Nephron progenitor cell (in vitro differentiated cells): ENCODE data around the gene PDF.

Source experiments
- DNase-seq: peaks from one replicate; pipeline ENCODE4 v3.0.0; 2021
- H3K27ac Mint-ChIP-seq: 2 replicates; pipeline ENCODE4 v1.8.0; 2021; ENCODE audit warnings: mild to moderate bottlenecking, moderate library complexity, mixed read lengths
- H3K27me3 Mint-ChIP-seq: 2 replicates; pipeline ENCODE4 v1.8.0; 2021; ENCODE audit warnings: mild to moderate bottlenecking, low read depth, mixed read lengths; ENCODE audit not compliant: poor library complexity
- H3K36me3 Mint-ChIP-seq: 2 replicates; pipeline ENCODE4 v1.8.0; 2021; ENCODE audit warnings: low read depth, mixed read lengths
- H3K4me1 Mint-ChIP-seq: 2 replicates; pipeline ENCODE4 v1.8.0; 2021; ENCODE audit warnings: mixed read lengths
- H3K4me3 Mint-ChIP-seq: 2 replicates; pipeline ENCODE4 v1.8.0; 2021; ENCODE audit warnings: mild to moderate bottlenecking, moderate library complexity, mixed read lengths
- H3K9me3 Mint-ChIP-seq: 2 replicates; pipeline ENCODE4 v1.8.0; 2021; ENCODE audit warnings: mild to moderate bottlenecking, moderate library complexity, mixed read lengths
- TF ChIP-seq, protein P1 (sequence below): fragments of 200-600 bp; sonication (generic); IDR thresholded peaks from 2 replicates; pipeline ENCODE4 v1.5.0; 2021; ENCODE audit warnings: antibody characterized with exemption

PDF gene

DNA sequence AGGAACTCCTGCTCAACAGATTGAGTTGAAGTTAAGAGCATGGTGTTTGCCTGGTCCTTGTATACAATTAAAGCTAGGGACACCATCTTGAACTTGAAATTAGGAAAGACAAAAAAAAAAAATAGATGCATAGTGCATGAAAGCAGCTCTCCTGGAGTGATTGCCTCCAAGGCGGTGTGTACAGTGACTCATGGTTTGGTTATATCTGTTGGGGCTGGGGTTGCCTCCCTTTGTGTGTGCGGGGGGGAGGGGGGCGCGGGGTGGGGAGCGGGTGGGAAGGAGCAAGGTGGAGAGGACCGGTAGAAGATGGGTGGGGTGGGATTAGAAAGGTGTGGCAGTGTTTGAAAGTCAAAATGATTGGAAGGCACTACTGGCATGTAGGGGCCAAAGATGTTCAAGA lies 17.8 kb upstream of the PDF start:
- no peaks in the 10 kb centered on the region for H3K9me3 Mint-ChIP-seq
- peaks cover 28% of the 10 kb centered on the region for H3K36me3 Mint-ChIP-seq
- DNase-seq = no peak
- TF ChIP-seq, protein P1, sequence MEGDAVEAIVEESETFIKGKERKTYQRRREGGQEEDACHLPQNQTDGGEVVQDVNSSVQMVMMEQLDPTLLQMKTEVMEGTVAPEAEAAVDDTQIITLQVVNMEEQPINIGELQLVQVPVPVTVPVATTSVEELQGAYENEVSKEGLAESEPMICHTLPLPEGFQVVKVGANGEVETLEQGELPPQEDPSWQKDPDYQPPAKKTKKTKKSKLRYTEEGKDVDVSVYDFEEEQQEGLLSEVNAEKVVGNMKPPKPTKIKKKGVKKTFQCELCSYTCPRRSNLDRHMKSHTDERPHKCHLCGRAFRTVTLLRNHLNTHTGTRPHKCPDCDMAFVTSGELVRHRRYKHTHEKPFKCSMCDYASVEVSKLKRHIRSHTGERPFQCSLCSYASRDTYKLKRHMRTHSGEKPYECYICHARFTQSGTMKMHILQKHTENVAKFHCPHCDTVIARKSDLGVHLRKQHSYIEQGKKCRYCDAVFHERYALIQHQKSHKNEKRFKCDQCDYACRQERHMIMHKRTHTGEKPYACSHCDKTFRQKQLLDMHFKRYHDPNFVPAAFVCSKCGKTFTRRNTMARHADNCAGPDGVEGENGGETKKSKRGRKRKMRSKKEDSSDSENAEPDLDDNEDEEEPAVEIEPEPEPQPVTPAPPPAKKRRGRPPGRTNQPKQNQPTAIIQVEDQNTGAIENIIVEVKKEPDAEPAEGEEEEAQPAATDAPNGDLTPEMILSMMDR = no peak
- no peak overlapping the region for H3K27ac Mint-ChIP-seq
- no peaks in the 10 kb centered on the region for H3K4me1 Mint-ChIP-seq
- no peak overlapping the region for H3K4me3 Mint-ChIP-seq
- H3K27me3 Mint-ChIP-seq = peaks cover 6% of the 10 kb centered on the region

DNA sequence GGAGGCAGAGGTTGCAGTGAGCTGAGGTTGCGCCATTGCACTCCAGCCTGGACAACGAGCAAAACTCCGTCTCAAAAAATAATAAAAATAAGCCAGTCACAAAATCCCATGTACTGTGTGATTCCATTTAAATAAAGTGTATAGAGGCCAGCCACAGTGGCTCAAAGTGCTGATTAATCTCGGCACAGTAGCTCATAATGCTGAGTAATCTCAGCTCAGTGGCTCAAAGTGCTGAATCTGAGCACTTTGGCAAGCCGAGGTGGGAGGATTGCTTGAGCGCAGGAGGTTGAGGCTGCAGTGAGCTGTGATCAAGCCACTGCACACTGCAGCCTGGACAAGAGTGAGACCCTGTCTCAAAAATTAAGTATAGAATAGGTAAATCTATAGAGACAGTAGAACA lies 16.3 kb upstream of the PDF start:
- no peak overlapping the region for H3K27ac Mint-ChIP-seq

DNA sequence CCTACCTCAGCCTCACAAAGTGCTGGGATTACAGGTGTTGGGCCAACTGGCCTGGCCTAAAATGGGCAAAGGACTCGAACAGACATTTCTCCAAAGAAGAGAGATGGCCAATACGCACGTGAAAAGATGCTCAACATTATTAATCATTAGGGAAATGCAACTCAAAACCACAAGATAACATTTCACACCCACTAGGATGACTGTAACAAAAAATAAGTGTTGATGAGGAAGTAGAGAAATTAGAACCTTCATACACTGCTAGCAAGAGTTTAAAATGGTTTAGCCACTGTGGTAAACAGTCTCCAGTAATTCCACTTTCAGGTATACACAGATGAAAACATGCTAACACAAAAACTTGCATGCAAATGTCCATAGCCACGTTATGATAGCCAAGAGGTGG lies 15.5 kb upstream of the PDF start:
- Mint-ChIP-seq H3K27me3 (peaks cover 6% of the 10 kb centered on the region), H3K9me3 (no peaks in the 10 kb centered on the region), H3K27ac (no peak overlapping the region), H3K36me3 (peaks cover 36% of the 10 kb centered on the region), H3K4me3 (no peak overlapping the region), H3K4me1 (peaks cover 7% of the 10 kb centered on the region)
- DNase-seq = no peak
- TF ChIP-seq, protein P1 = no peak

More for the DNA sequence above, 16.3 kb upstream of the PDF start:
- peaks cover 29% of the 10 kb centered on the region for H3K36me3 Mint-ChIP-seq
- H3K4me3 Mint-ChIP-seq = no peak overlapping the region
- no peaks in the 10 kb centered on the region for H3K9me3 Mint-ChIP-seq
- DNase-seq = no peak
- peaks cover 6% of the 10 kb centered on the region for H3K27me3 Mint-ChIP-seq
- TF ChIP-seq, protein P1 = no peak
- no peaks in the 10 kb centered on the region for H3K4me1 Mint-ChIP-seq

DNA sequence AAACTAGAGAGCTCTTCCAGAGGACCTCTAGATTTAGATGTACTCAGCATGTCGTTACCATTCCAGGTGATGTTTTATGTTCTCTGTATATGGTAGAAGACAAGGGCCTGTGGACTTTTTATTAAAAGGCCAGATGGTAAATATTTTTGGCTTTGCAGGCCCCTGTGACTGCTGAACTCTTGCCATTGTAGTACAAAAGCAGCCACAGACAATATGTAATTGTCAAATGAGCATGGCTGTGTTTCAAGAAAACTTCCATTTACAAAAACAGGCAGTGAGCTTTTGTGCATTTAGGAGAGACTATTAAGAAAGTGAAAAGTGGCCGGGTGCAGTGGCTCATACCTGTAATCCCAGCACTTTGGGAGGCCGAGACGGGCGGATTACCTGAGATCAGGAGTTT lies 13.8 kb upstream of the PDF start:
- no peaks in the 10 kb centered on the region for H3K9me3 Mint-ChIP-seq
- TF ChIP-seq, protein P1 = no peak
- no peak for DNase-seq
- H3K4me1 Mint-ChIP-seq = peaks cover 22% of the 10 kb centered on the region
- H3K27me3 Mint-ChIP-seq = peaks cover 6% of the 10 kb centered on the region
- H3K27ac Mint-ChIP-seq = no peak overlapping the region
- peaks cover 36% of the 10 kb centered on the region for H3K36me3 Mint-ChIP-seq
- H3K4me3 Mint-ChIP-seq = no peak overlapping the region

DNA sequence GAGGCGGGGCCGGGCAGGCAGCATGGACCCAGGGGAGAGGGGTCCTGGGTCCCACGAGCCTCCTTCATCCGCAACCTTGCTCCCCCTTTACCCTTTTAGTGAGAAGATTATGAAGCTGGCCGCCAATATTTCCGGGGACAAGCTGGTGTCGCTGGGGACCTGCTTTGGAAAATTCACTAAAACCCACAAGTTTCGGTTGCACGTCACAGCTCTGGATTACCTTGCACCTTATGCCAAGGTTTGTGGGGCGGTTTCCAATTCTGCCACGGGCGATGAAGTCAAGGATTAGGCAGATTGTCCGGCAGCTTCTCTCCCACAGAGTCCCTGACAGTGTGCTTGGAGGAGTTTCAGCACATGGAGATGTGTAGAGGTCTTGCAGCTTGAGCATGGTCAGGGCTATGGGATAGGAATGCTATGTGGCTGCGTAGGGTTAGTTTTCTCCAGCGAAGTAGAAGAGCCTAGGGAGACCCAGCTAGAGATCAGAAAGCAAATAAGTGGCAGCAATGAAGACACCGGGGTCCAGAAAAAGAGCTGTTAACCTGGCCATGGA lies 9.8 kb upstream of the PDF start:
- no peaks in the 10 kb centered on the region for H3K9me3 Mint-ChIP-seq
- H3K4me3 Mint-ChIP-seq = peak overlapping the region; percentile 100
- H3K4me1 Mint-ChIP-seq = peaks cover 42% of the 10 kb centered on the region
- no peak for DNase-seq
- peaks cover 42% of the 10 kb centered on the region for H3K36me3 Mint-ChIP-seq
- peak overlapping the region; percentile 95 for H3K27ac Mint-ChIP-seq
- peaks cover 3% of the 10 kb centered on the region for H3K27me3 Mint-ChIP-seq
- TF ChIP-seq, protein P1 = no peak
